ENCODE results near the gene LST1.

The LST1 gene

GRCh38 chr6:31560697-31561058, 25.4 kb upstream of the LST1 start:
- DNase-seq = no peak

- peak in 1 of 5 donors; percentile 61 for DNase-seq
These were observed 18.3 kb upstream of the LST1 start for GRCh38 chr6:31567531-31568370.

- DNase-seq = peak; percentile 54 to 90 (median 71)
These were observed 17.5 kb upstream of the LST1 start for GRCh38 chr6:31568537-31568961.

DNA sequence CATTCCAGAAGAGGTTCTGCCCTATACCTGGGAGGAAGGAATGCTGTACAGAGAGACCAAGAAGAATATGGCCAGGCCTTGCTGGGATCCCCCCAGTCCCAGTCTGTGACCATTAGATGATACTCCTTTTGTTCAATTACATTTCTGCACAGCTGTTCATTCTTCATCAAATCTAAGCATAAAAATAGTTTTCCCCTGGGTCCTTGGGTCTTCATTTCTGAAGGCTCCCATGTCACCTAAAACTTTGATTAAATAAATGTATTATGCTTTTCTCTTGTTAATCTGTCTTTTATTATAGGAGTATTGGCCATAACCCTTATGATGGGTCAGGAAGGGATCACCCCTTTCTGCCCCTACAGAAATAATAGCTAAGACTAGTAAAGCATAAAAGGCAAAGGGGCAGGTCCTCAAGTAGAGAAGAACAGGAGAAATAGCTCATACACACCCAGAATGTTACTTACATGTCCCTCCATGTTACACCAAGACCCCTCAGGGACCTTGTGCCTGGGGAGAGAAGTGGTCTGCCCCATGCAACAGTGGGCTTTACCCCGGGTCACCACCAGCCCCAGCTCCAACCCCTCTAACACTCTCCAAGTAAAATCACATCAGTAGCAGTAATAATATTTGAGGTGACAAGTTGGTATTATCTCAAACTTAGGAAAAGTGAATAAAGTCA, 16.1 kb upstream of the LST1 start:
- no peak for DNase-seq

- peak; percentile 61 to 84 (median 71) for DNase-seq
These were observed 13.8 kb upstream of the LST1 start, which contains the start of gene LTA for GRCh38 chr6:31572041-31572911. TSS of gene LTA (plus strand) at chr6:31572289. CDS start at chr6:31572743, 454 bp downstream.

- DNase-seq = no peak
These were observed 12.6 kb upstream of the LST1 start for GRCh38 chr6:31573239-31574105.

- no peak for DNase-seq
These were observed 11.7 kb upstream of the LST1 start for GRCh38 chr6:31574106-31575061.

DNA sequence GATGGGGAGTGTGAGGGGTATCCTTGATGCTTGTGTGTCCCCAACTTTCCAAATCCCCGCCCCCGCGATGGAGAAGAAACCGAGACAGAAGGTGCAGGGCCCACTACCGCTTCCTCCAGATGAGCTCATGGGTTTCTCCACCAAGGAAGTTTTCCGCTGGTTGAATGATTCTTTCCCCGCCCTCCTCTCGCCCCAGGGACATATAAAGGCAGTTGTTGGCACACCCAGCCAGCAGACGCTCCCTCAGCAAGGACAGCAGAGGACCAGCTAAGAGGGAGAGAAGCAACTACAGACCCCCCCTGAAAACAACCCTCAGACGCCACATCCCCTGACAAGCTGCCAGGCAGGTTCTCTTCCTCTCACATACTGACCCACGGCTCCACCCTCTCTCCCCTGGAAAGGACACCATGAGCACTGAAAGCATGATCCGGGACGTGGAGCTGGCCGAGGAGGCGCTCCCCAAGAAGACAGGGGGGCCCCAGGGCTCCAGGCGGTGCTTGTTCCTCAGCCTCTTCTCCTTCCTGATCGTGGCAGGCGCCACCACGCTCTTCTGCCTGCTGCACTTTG, 10.7 kb upstream of the LST1 start, which contains the start of gene TNF:
Gene TNF, plus strand, starts transcription at position 231 of the 567 bp plus-strand sequence. Its CDS starts 177 bp downstream, at position 408.
- DNase-seq = peak; percentile 62 to 89 (median 70)

GRCh38 chr6:31575952-31576685, 10.0 kb upstream of the LST1 start:
- DNase-seq = peak in 1 of 5 donors; percentile 46

- peak in 2 of 5 donors; percentile 35 to 84 for DNase-seq
These were observed 9.0 kb upstream of the LST1 start for GRCh38 chr6:31576897-31577578.

DNA sequence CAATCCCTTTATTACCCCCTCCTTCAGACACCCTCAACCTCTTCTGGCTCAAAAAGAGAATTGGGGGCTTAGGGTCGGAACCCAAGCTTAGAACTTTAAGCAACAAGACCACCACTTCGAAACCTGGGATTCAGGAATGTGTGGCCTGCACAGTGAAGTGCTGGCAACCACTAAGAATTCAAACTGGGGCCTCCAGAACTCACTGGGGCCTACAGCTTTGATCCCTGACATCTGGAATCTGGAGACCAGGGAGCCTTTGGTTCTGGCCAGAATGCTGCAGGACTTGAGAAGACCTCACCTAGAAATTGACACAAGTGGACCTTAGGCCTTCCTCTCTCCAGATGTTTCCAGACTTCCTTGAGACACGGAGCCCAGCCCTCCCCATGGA, 8.5 kb upstream of the LST1 start:
- DNase-seq = no peak

GRCh38 chr6:31578184-31579118, 7.6 kb upstream of the LST1 start:
- no peak for DNase-seq

DNA sequence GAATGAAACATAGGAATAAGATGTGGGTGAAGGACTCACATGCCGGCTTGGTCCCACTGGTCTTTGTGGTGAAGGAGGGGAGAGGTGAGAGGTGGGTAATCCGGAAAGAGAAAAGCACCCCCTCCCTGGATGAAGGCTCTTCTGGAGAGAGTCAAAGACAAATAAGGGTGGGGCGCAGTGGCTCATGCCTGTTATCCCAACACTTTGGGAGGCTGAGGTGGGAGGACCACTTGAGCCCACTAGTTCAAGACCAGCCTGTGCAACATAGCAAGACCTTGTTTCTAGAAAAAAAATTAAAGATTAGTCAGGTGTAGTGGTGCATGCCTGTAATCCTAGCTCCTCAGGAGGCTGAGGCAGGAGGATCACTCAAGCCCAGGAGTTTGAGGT, 7.0 kb upstream of the LST1 start:
- no peak for DNase-seq

DNA sequence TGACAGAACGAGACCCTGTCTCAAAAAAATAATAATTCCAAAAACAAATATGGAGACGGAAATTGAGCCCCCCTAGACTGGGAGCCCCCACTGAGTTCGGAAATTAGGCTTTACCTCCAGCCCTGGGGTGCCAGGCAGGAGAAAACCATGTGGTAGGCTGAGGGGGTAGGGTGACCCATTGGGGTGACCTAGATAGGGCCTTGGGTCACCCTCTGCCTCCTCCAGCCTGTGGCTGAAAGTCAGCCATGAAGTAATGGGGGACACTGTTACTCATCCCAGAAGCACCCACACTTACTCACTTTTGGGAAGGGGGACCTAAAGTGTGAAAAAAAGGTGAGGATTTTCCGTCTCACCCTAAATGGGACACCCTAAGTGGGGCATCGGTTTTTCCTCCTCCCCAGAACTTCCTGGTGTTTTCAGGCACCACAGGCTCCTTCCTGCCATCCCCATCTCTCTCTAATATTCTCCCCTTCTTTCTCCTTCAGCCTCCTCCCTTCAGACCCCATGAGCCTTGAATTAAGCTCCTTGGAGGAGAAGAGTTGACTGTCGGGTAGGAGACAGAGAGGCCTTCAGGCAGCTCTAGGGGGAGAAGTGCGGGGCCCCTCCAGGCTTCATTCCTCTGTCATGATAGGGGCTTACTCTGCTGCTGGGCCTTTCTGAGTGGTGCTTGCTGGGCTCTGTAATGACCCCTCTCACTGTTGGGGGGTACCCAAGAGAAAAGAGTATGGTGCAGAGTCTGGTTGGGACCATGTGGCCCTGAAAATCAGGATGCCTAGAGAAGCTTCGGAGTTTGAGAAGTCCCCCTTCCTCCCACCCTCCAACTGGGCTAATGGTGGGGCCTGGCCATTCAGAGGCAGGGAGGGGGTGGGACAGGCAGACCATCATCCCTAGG, 6.3 kb upstream of the LST1 start:
- no peak for DNase-seq

DNA sequence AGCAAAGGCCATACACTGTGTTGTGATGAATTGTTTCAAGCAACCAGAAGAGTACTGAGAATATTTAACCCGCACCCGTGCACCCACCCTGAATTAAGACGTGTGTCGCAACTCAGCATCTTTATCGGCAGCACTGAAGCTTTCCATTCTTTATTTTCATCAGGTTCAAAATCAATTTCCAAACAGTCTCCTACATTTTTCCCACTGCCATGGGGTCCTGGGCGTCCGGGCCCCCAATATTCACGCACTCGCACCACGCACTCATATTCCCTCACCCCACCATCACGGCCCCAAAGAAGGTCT, 5.7 kb upstream of the LST1 start:
- no peak for DNase-seq

DNA sequence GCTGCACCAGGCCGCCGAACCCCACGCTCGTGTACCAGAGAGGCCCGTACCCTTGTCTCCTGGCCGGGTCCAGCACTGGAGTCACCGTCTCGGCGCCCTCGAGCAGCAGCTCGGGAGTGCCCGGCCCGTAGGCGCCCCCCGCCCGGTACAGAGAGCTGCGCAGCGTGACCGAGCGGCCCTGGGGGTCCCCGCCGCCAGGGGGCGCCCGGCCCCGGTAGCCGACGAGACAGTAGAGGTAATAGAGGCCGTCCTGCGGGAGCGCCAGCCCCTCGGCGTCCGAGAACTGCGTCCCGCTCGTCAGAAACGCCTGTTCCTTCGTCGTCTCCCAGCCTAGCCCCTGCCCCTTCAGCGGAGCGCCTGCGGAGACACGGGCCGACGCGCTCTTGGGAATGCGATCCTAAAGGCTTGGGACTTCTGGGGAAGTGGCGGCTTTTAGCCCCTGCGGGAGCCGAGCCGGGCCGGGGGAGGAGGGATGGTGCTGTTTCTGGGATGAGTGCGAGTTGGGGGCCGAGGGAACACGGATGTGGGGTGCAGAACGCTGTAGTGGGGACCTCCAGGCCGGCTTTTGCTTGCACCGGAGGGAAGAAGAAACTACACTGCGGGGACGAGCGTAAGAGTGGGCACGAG, 5.2 kb upstream of the LST1 start:
- peak; percentile 77 to 86 (median 83) for DNase-seq
